Measurements from ENCODE around the gene OR2A42. TPM values are rescaled to one million over a fixed set of nuclear protein-coding genes. Genes with fewer than 3 reads are reported as not detected.
"Not testable (repeated sequence)": the region's sequence is repeated elsewhere in the genome, so short reads cannot be mapped to it uniquely, and the experiment has no call there.

Gene OR2A42
- total RNA-seq, 1 experiment from 2014 or later = not detected

DNA sequence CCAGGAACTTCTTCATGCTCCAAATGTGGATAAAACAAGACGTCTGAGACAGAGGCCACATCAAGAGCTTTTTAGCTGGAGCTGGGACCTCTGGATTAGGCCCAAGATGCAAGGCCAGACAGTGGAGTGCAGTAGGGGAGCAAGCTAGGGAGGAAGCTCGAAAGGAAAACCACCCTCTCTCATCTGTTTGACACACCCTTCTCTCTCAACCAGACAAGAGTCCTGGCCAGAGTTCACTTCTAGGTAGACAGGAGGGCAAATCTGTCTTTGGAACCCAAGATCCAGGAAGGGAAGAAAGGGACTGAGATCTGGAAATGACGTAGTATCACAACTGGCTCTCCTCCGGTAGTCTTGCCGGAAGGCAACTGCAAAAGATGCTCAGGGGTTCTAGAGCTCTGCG lies 45.0 kb downstream of the OR2A42 start:
- POLR2A ChIA-PET = not testable (repeated sequence)

DNA sequence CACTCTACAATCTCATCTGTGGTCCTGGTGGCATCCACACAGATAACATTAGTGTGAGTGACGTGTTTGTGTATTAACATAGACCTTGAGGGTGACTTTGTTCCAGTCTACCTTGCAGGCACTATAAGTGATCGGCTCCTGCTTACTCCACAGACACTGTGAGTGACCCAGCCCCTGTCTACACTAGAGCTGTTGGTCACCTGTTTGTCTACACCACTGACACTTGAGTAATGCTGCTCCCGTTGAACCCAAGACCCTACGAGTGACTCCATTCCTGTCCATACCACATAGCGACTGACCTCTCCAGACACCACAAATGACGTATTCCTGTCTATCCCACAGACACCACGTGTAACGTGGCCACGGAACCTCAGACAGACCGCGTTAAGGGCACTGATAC lies 45.6 kb downstream of the OR2A42 start:
- H3K9me3 Mint-ChIP-seq (ENCODE audit: unreplicated experiment); H3K27ac Mint-ChIP-seq (ENCODE audit: unreplicated experiment); CTCF ChIA-PET; H3K4me1 Mint-ChIP-seq (ENCODE audit: low read depth, unreplicated experiment); H3K9me3 ChIP-seq; H3K27me3 ChIP-seq (replicated peaks; ENCODE audit: control insufficient read depth, insufficient read depth, low read length); H3K4me1 ChIP-seq; H3K4me3 ChIP-seq (ENCODE audit: low read depth, low read length); intact Hi-C loops (cut with micrococcal nuclease; ENCODE audit: unreplicated experiment); DNase-seq; H3K27me3 Mint-ChIP-seq (ENCODE audit: insufficient read depth, unreplicated experiment); H3K36me3 ChIP-seq (ENCODE audit: control insufficient read depth, insufficient read depth, low read length); BruUV-seq (replicated peaks); POLR2A ChIA-PET; H3K36me3 Mint-ChIP-seq (ENCODE audit: insufficient read depth, unreplicated experiment); H3K4me3 Mint-ChIP-seq (ENCODE audit: unreplicated experiment): not testable (repeated sequence)

More for the DNA sequence above, 45.0 kb downstream of the OR2A42 start:
- DNase-seq; H3K27ac Mint-ChIP-seq (ENCODE audit: unreplicated experiment); H3K36me3 ChIP-seq (ENCODE audit: control insufficient read depth, insufficient read depth, low read length); H3K36me3 Mint-ChIP-seq (ENCODE audit: insufficient read depth, unreplicated experiment); H3K4me1 Mint-ChIP-seq (ENCODE audit: low read depth, unreplicated experiment); BruUV-seq (replicated peaks); H3K4me3 Mint-ChIP-seq (ENCODE audit: unreplicated experiment); intact Hi-C loops (cut with micrococcal nuclease; ENCODE audit: unreplicated experiment); H3K27me3 ChIP-seq (replicated peaks; ENCODE audit: control insufficient read depth, insufficient read depth, low read length); CTCF ChIA-PET; H3K27me3 Mint-ChIP-seq (ENCODE audit: insufficient read depth, unreplicated experiment); H3K4me1 ChIP-seq; H3K9me3 Mint-ChIP-seq (ENCODE audit: unreplicated experiment); H3K4me3 ChIP-seq (ENCODE audit: low read depth, low read length); H3K9me3 ChIP-seq: not testable (repeated sequence)

DNA sequence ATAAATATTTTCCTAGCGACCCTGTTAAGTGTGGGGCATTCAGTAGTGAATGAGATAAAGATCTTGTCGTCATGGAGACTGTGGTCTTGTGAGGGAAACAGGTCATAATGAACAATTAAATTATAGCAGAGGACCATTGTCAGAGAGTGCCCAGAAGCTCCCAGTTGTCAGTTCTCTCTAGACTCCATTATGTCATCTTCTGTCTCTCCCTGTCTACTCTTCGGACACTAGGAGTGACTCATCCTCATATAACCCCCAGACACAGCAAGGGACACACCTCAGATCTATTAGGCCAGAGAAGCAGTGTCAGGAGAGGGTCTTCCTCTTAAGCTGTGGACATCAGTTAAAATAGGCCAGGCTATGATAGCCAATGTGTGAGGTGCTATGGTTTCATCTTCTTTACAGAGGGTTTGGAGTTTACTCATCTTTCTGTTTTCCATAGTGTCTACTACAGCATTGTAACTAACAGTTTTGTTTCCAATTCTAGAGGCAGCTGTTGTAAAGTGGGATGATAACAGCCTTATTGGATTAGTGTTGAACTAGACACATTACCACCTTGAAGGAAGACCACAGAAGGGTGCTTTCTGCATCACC lies 50.7 kb downstream of the OR2A42 start:
- H3K4me3 ChIP-seq (ENCODE audit: low read depth, low read length); DNase-seq; CTCF ChIA-PET; H3K36me3 Mint-ChIP-seq (ENCODE audit: insufficient read depth, unreplicated experiment); H3K9me3 Mint-ChIP-seq (ENCODE audit: unreplicated experiment); H3K36me3 ChIP-seq (ENCODE audit: control insufficient read depth, insufficient read depth, low read length); POLR2A ChIA-PET; H3K27me3 ChIP-seq (replicated peaks; ENCODE audit: control insufficient read depth, insufficient read depth, low read length); intact Hi-C loops (cut with micrococcal nuclease; ENCODE audit: unreplicated experiment); H3K9me3 ChIP-seq; BruUV-seq (replicated peaks); H3K27ac Mint-ChIP-seq (ENCODE audit: unreplicated experiment); H3K4me3 Mint-ChIP-seq (ENCODE audit: unreplicated experiment); H3K4me1 ChIP-seq; H3K27me3 Mint-ChIP-seq (ENCODE audit: insufficient read depth, unreplicated experiment); H3K4me1 Mint-ChIP-seq (ENCODE audit: low read depth, unreplicated experiment): not testable (repeated sequence)

DNA sequence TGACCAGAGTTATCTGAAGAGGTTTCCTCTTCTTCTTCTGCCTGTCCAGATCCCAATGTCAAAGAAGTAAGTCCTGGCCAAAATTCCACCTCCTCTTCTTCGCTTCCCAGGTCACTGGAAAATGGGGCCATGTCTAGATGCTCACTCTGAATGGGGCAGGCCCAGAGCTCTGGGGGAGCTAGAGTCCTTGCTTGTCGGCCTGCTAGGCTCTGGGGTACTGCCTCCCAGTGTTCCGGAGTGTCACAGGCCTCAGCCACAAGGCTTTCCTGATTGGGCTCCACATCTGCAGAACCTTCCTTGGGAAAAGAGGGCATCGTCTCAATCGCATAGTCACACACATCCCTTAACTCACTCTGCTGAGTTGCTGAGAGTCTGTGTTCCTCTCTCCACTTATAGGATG lies 51.6 kb downstream of the OR2A42 start:
- H3K4me1 ChIP-seq; H3K36me3 ChIP-seq (ENCODE audit: control insufficient read depth, insufficient read depth, low read length); H3K9me3 ChIP-seq; H3K27ac Mint-ChIP-seq (ENCODE audit: unreplicated experiment); H3K4me3 Mint-ChIP-seq (ENCODE audit: unreplicated experiment); intact Hi-C loops (cut with micrococcal nuclease; ENCODE audit: unreplicated experiment); H3K27me3 Mint-ChIP-seq (ENCODE audit: insufficient read depth, unreplicated experiment); POLR2A ChIA-PET; H3K36me3 Mint-ChIP-seq (ENCODE audit: insufficient read depth, unreplicated experiment); H3K27me3 ChIP-seq (replicated peaks; ENCODE audit: control insufficient read depth, insufficient read depth, low read length); H3K4me3 ChIP-seq (ENCODE audit: low read depth, low read length); BruUV-seq (replicated peaks); CTCF ChIA-PET; DNase-seq; H3K4me1 Mint-ChIP-seq (ENCODE audit: low read depth, unreplicated experiment); H3K9me3 Mint-ChIP-seq (ENCODE audit: unreplicated experiment): not testable (repeated sequence)

DNA sequence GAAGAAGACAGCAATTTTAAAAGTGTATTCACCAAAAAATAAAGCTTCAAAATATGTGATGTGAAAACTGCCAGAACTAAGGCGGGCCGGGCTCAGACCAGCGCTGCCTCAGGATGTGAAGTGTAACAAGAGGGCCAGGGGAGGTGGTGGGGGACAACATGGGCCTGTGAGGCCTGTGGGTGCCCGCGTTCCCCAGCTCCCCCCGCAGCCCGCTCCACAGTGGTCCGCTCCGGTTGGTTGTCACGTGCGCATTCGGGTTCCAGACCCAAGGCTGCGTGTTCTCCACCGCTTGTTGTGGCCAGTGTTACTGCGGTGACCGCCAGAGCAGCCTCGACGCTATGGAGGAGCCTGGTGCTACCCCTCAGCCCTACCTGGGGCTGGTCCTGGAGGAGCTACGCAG lies 56.2 kb downstream of the OR2A42 start, which contains the start of gene CTAGE4:
Gene CTAGE4 (plus strand): TSS at position 301 of the 400 bp plus-strand sequence. CDS start 38 bp downstream, at position 339.
- H3K4me3 ChIP-seq (ENCODE audit: low read depth, low read length); H3K4me1 ChIP-seq; POLR2A ChIA-PET; CTCF ChIA-PET; H3K36me3 ChIP-seq (ENCODE audit: control insufficient read depth, insufficient read depth, low read length); BruUV-seq (replicated peaks); H3K27ac Mint-ChIP-seq (ENCODE audit: unreplicated experiment); intact Hi-C loops (cut with micrococcal nuclease; ENCODE audit: unreplicated experiment); DNase-seq; H3K9me3 ChIP-seq; H3K27me3 ChIP-seq (replicated peaks; ENCODE audit: control insufficient read depth, insufficient read depth, low read length); H3K4me1 Mint-ChIP-seq (ENCODE audit: low read depth, unreplicated experiment); H3K36me3 Mint-ChIP-seq (ENCODE audit: insufficient read depth, unreplicated experiment); H3K9me3 Mint-ChIP-seq (ENCODE audit: unreplicated experiment); H3K4me3 Mint-ChIP-seq (ENCODE audit: unreplicated experiment); H3K27me3 Mint-ChIP-seq (ENCODE audit: insufficient read depth, unreplicated experiment): not testable (repeated sequence)

DNA sequence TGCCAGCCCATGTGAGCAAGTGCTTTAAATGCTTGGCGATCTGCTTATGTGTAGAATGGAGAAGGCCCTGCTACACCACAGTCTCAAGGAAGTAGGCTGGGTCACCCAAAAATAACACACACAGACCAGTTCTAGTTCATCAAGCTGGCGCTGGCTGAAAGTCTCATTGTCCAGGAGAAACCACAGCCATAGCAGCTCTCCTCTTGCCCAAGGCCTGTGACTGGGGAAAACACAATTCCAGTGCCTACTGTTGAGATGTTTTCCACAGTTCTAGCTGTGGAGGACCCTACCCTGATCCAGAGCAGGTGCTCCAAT lies 60.3 kb downstream of the OR2A42 start:
- intact Hi-C loops (cut with micrococcal nuclease; ENCODE audit: unreplicated experiment); H3K9me3 ChIP-seq: not testable (repeated sequence)

More for the DNA sequence above, 60.3 kb downstream of the OR2A42 start:
- POLR2A ChIA-PET; H3K4me3 ChIP-seq (ENCODE audit: low read depth, low read length); H3K36me3 ChIP-seq (ENCODE audit: control insufficient read depth, insufficient read depth, low read length); H3K4me1 ChIP-seq; H3K4me3 Mint-ChIP-seq (ENCODE audit: unreplicated experiment); DNase-seq; H3K27me3 Mint-ChIP-seq (ENCODE audit: insufficient read depth, unreplicated experiment); H3K27ac Mint-ChIP-seq (ENCODE audit: unreplicated experiment); H3K36me3 Mint-ChIP-seq (ENCODE audit: insufficient read depth, unreplicated experiment); H3K9me3 Mint-ChIP-seq (ENCODE audit: unreplicated experiment); H3K4me1 Mint-ChIP-seq (ENCODE audit: low read depth, unreplicated experiment); CTCF ChIA-PET; H3K27me3 ChIP-seq (replicated peaks; ENCODE audit: control insufficient read depth, insufficient read depth, low read length); BruUV-seq (replicated peaks): not testable (repeated sequence)
